Epidermal melanocyte (primary cell): Measurements from ENCODE around the gene SLC25A26.

Source experiments
- DNase-seq: peaks from one replicate; pipeline ENCODE4 v3.0.0; 2011; ENCODE audit warnings: low spot score; ENCODE audit not compliant: insufficient read length

The SLC25A26 gene

GRCh38 chr3:66320390-66320789 is 99.6 kb downstream of the SLC25A26 start:
- DNase-seq: no peak

DNA sequence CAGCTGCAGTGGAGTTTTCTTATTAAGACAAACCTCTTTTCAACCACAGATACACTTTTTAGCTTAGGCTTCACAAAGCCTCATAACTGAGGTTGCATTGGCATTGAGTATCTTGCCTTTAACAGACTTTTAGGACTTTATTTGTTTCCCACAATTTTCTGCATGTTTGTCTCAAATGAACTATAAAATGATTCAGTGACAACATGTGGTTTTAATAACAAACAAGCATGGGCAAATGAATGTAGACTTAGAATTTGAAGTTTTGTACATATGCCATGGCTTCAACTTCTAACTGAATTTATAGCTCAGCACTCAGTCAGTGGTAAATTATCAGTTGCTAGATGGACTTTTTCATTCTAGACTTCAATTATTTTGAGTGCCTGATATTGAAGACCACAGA is 101.6 kb downstream of the SLC25A26 start:
- peak; percentile 38 for DNase-seq

- DNase-seq: no peak
These were observed 105.5 kb downstream of the SLC25A26 start for GRCh38 chr3:66326340-66326739.

- no peak for DNase-seq
These were observed 114.9 kb downstream of the SLC25A26 start for GRCh38 chr3:66335671-66336070.

DNA sequence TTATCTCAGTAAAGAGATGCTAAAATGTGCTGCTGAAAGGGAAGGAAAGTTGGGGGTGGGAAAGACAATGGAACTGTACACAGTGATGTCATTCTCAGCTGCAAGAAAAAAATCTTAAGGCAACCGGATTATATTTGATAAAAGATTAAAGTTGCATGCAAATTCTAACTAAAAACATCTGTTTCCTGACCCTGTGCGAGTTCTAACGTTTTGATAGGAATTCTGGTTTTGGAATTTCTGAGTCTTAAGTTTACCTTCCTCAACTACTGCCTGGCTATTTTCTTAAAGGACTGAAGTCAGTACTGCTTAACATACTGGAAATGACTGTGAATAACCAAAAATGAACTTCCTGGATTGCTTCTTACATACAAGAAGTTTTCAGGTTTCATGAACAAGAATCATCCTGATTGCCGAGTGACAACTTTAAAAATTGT is 115.5 kb downstream of the SLC25A26 start:
- no peak for DNase-seq

- DNase-seq: no peak
These were observed 118.1 kb downstream of the SLC25A26 start for GRCh38 chr3:66338927-66339326.

DNA sequence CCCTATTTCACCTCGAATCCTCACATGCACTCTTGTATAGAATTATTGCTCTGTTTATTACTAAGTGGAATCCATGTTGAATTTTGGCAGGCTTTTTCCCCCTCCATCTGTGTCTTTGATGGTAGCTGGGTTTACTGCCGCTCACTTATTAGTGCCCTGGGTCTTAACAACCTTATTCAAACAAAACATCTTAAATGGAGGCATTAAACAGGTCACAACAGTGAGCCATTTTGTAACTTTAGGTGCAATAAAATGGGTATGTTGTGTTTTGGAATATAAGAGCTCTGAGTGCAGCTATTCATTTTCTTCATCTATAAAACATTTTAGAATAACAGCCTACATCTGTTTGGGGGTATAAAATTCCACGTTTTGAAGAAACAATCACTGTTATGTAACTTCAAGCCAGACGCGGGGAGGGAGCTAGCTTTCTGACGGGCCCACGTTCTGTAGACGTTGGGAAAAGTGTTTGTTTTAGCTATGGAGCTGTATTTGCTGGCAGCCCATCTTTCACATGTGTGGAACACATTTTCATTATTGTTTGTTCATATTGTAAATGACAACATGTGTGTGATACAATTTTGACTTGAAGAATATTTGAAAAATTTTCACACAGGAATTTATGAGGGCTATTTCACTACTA is 122.0 kb downstream of the SLC25A26 start:
- DNase-seq: peak; percentile 28

- no peak for DNase-seq
These were observed 123.6 kb downstream of the SLC25A26 start for GRCh38 chr3:66344391-66344811.

DNA sequence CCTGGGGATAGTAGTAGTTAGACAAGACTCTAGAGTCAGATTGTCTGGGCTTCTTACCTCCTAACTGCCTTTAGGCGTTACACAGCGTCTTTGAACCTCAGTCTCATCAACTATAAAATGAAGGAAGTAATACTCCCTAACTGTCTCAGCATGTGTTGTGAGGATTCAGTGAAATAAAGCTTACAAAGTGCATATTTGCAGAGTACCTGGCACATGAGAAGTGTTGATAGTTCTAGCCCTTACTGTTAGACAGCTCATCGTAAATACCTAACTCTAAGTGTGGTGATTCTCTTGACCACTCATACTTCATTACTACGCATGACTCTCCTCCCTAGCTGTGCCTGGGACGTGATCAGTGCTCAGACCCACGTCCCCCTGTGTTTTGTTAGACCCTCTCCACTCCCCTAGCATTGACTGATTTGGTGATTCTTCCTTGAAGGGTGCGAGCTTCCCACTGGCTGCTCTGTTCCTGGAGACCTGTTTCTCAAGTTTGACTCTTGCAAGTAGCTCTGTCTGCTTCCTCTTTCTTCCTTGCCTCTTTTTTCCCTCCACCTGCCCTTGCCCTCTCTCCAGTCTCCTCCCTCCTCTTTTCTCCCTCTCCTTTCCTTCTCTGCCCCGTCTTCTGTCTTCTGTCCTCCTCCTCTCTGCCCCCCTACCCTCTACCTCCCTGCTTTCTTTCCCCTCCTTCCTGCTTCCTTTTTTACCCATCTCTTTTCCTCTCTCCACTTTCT is 124.2 kb downstream of the SLC25A26 start:
- no peak for DNase-seq

- DNase-seq: no peak
These were observed 127.9 kb downstream of the SLC25A26 start for GRCh38 chr3:66348704-66349103.

GRCh38 chr3:66350601-66351000 is 129.8 kb downstream of the SLC25A26 start:
- DNase-seq: no peak

GRCh38 chr3:66353039-66353438 is 132.2 kb downstream of the SLC25A26 start:
- no peak for DNase-seq

DNA sequence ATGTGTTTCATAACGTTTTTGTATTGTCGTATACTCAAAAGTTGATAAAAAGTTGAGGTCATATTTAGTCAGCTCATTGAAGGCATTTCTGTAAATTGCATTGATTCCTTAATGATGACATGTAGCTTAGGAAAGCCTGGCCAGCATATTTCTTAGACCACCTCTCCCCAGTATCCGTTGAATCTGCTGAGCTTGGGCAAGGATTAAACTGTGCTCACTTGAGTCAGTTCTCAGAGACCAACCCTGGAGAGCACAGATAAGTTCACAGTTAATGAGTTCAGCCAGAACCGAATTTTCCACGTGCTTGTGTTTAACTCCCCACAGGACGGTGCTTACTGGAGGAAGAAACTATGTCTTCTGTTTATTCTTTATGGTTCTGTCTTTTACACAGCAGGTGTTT is 132.7 kb downstream of the SLC25A26 start:
- DNase-seq: no peak

- no peak for DNase-seq
These were observed 133.2 kb downstream of the SLC25A26 start for GRCh38 chr3:66354001-66354400.

GRCh38 chr3:66355394-66355793 is 134.6 kb downstream of the SLC25A26 start:
- DNase-seq: no peak

DNA sequence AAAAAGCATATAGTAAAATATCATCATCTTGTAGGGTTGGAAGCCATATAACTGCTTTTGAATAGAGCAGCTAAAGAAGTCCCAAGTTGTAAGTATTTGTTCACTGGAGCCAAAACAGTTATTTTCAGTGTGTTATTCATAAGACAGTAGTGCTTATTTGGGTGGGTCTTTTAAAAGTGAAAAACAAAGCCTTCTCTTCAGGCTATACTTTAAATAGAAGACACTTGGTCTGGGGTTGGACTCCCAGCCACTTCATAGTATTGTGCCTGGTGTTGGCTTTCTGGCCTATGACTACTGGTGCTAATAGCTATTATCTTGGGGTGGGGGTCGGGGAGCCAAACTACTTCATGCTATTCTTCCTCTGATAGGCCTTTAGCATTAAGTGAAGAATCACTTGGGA is 135.2 kb downstream of the SLC25A26 start:
- DNase-seq: no peak

DNA sequence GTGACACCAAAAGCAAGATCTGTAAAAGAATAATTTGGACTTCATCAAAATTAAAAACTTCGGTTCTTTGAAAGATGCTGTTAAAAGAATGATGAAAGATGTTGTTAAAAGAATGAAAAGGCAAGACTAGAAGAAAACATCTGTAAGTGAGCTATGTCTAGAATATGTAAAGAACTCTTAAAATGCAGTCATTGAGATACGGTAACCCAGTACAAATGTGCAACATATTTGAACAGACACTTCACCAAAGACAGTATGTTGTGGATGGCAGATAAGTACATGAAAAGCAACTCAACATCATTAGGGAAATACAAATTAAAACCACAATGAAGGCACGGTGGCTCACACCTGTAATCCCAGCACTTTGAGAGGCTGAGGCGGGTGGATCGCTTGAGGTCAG is 140.6 kb downstream of the SLC25A26 start:
- no peak for DNase-seq

DNA sequence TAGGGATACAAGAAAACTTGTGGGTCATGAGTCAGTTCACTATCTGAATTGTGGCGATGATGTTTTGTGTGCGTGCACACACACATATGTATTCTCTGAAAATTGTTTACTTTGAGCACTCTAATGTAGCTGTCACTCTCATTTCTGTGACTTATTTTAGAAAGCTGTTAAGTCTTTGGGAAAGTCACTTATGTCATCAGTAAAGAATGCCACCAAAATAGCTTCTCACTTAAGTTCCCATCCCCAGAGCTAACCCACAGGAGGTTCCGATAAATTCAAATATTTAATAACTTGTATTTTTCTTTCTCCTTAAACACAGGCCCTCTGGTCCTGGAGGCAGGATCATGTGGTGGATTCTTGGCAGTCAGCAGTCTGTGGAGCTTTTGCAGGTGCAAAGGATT is 141.7 kb downstream of the SLC25A26 start:
- DNase-seq: no peak

DNA sequence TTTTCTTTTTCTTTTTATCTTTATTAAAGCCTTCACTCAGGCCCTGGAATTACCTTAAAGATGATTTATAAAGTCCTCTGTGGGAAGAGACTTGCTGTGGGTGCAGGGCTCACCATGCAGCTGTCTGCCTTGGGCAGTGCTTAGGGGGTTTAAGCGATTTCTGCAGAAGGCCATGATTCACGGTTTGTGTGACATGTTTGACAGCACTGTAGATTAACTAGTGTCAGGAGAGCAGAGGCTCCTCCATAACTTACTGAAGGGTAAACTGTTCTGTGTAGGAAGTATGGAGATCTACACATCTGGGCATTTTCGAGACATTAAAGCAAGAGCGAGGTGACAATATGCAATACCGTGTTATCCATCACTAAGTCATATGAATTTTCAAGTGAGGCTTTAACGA is 142.3 kb downstream of the SLC25A26 start:
- no peak for DNase-seq

GRCh38 chr3:66365080-66365479 is 144.3 kb downstream of the SLC25A26 start:
- no peak for DNase-seq

GRCh38 chr3:66366747-66367146 is 145.9 kb downstream of the SLC25A26 start:
- DNase-seq: no peak

- no peak for DNase-seq
These were observed 147.2 kb downstream of the SLC25A26 start for GRCh38 chr3:66367979-66368378.

- DNase-seq: no peak
These were observed 149.4 kb downstream of the SLC25A26 start for GRCh38 chr3:66370179-66370578.
